ENCODE results near the gene AVEN.

- TF ChIP-seq EZH2 (IDR thresholded peaks at IDR 0.05; ENCODE audit: low read length, missing control alignments) (no peak), CTCF (conservative IDR thresholded peaks at IDR 0.05 in 1 of 2, IDR thresholded peaks at IDR 0.05 in 1 of 2; ENCODE audit: low read depth in 1 of 2, low read length in 2 of 2) (no peak)
Observed at GRCh38 chr15:34084086-34084485, 45.1 kb upstream of the AVEN start.
